K562 (cell line): Measurements from ENCODE around the gene HBG1. TPM values are rescaled to one million over a fixed set of nuclear protein-coding genes. Genes with fewer than 3 reads are reported as not detected.
A peak's percentile ranks its signal among the peaks of the same experiment; 100 is the strongest.

Experiments
- ARID1B ChIP-seq: fragments of 450-650 bp; IDR thresholded peaks from 2 replicates; pipeline ENCODE4 v1.6.1; 2016; ENCODE audit warnings: antibody characterized with exemption, mild to moderate bottlenecking, inconsistent platforms
- FOXO4 ChIP-seq: fragments of 450-650 bp; formaldehyde crosslinking; IDR thresholded peaks from 2 replicates; pipeline ENCODE4 v1.4.0; 2020; ENCODE audit warnings: mild to moderate bottlenecking, moderate library complexity
- ID3 ChIP-seq, 2 experiments: fragments of 250-450 bp in 1 of 2; fragments of 450-650 bp in 1 of 2; sonication (Bioruptor Pico) in 1 of 2; IDR thresholded peaks; 2 replicates each; pipeline versions ENCODE4 v1.6.1 to v1.8.0; 2016 to 2021; ENCODE audit warnings: mild to moderate bottlenecking in 2 of 2, moderate library complexity in 2 of 2, missing compliant biosample characterization in 1 of 2, missing genetic modification characterization in 1 of 2
- MED1 ChIP-seq: sonication (generic); formaldehyde crosslinking; IDR thresholded peaks from 2 replicates; pipeline ENCODE4 v1.8.1; 2023; ENCODE audit warnings: missing genetic modification reagents, borderline replicate concordance
- NCOR1 ChIP-seq: fragments of 450-650 bp; IDR thresholded peaks from 2 replicates; pipeline ENCODE4 v1.6.1; 2016; ENCODE audit warnings: mild to moderate bottlenecking, moderate library complexity
- POLR3A ChIP-seq: IDR thresholded peaks from 2 replicates; pipeline ENCODE4 v1.6.1; 2011; ENCODE audit warnings: borderline replicate concordance, mild to moderate bottlenecking, moderate library complexity; ENCODE audit not compliant: insufficient read length, insufficient read depth; ENCODE audit errors: extremely low read depth
- TAF9B ChIP-seq: fragments of 450-650 bp; IDR thresholded peaks from 2 replicates; pipeline ENCODE4 v1.6.1; 2018; ENCODE audit warnings: mild to moderate bottlenecking; ENCODE audit not compliant: partially characterized antibody
- ZNF740 ChIP-seq, 3 experiments: fragments of 200-800 bp in 1 of 3; sonication (Bioruptor generic) in 1 of 3; sonication (generic) in 1 of 3; formaldehyde crosslinking in 1 of 3; IDR thresholded peaks; 2 replicates each; pipeline versions ENCODE4 v1.6.1 to v1.8.0; 2016 to 2022; ENCODE audit warnings: mild to moderate bottlenecking in 2 of 3, missing compliant biosample characterization in 2 of 3, missing genetic modification characterization in 2 of 3, missing genetic modification reagents in 1 of 3
- polyA plus RNA-seq, 8 experiments: library from polyadenylated mRNA; depleted of rRNA in 4 of 8; stranded (reverse) in 5 of 8; unstranded in 3 of 8; fragments of >200 nt; fragmentation: Nextera tagmentation in 2 of 8; fragmentation: Illumina TruSeq in 1 of 8; extraction: Ambion mirVana in 2 of 8; extraction: Trizol in 1 of 8; gene quantifications; 2 replicates each; pipeline versions ENCODE4 v1.2.1 to v1.2.3, GENCODE V29; 2011 to 2014; ENCODE audit warnings: inconsistent platforms in 1 of 8, missing spikeins in 1 of 8
- total RNA-seq, 7 experiments: library from RNA; depleted of rRNA in 6 of 7; stranded (reverse); fragments of >200 nt in 6 of 7; fragmentation: Illumina TruSeq in 2 of 7; extraction: Trizol in 2 of 7; gene quantifications; 2 replicates each; pipeline versions ENCODE4 v1.2.1 to v1.2.3, GENCODE V29; 2011 to 2021; ENCODE audit warnings: low replicate concordance in 1 of 7
- TF ChIP-seq, protein P1 (sequence below): sonication (generic); formaldehyde crosslinking; IDR thresholded peaks from 2 replicates; pipeline ENCODE4 v1.8.0; 2023; ENCODE audit warnings: missing genetic modification reagents, mild to moderate bottlenecking, borderline replicate concordance
- TF ChIP-seq, protein P2 (sequence below): fragments of 450-650 bp; formaldehyde crosslinking; conservative IDR thresholded peaks from 2 replicates; pipeline ENCODE4 v1.4.0; 2022; ENCODE audit warnings: mild to moderate bottlenecking, missing genetic modification characterization
- TF ChIP-seq, protein P3 (sequence below): fragments of 450-650 bp; IDR thresholded peaks from 2 replicates; pipeline ENCODE4 v1.6.1; 2016
- TF ChIP-seq, protein P4 (sequence below): sonication (generic); formaldehyde crosslinking; IDR thresholded peaks from 2 replicates; pipeline ENCODE4 v1.8.0; 2022; ENCODE audit warnings: mild to moderate bottlenecking, missing genetic modification reagents

The HBG1 gene
- total and polyA plus RNA-seq, 9 of the 15 experiments (the other 6 are each of a cell fraction or from before 2014, with no cell fraction given), result 1,066 to 16,338 (median 4,898) TPM

DNA sequence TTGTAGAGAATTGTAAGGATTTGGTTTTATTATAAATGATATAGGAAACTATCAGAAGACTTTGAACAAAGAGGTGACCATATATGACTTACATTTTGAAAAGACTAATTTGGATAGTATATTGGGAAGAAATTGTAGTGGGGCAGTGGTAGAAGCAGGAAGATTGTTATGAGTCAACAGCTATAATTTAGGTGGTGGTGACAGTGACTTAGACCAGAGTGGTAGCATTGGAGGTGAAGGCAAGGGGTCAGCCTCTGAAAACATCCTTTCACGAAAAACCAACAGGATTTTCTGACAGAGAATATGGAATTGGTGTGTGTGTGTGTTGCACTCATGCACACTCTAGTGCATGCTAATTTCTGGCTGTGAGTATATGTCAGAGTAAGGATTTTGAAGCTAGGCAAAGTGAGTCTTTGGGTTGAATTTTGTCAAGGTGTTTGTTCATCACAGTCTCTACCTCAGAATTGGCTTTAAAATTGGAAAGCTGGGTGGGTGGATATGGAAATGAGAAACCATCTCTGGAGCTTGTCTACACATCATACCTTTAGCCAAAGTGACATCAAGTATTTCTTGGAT is 28.2 kb upstream of the HBG1 start (continued):
- TF ChIP-seq, protein P1, sequence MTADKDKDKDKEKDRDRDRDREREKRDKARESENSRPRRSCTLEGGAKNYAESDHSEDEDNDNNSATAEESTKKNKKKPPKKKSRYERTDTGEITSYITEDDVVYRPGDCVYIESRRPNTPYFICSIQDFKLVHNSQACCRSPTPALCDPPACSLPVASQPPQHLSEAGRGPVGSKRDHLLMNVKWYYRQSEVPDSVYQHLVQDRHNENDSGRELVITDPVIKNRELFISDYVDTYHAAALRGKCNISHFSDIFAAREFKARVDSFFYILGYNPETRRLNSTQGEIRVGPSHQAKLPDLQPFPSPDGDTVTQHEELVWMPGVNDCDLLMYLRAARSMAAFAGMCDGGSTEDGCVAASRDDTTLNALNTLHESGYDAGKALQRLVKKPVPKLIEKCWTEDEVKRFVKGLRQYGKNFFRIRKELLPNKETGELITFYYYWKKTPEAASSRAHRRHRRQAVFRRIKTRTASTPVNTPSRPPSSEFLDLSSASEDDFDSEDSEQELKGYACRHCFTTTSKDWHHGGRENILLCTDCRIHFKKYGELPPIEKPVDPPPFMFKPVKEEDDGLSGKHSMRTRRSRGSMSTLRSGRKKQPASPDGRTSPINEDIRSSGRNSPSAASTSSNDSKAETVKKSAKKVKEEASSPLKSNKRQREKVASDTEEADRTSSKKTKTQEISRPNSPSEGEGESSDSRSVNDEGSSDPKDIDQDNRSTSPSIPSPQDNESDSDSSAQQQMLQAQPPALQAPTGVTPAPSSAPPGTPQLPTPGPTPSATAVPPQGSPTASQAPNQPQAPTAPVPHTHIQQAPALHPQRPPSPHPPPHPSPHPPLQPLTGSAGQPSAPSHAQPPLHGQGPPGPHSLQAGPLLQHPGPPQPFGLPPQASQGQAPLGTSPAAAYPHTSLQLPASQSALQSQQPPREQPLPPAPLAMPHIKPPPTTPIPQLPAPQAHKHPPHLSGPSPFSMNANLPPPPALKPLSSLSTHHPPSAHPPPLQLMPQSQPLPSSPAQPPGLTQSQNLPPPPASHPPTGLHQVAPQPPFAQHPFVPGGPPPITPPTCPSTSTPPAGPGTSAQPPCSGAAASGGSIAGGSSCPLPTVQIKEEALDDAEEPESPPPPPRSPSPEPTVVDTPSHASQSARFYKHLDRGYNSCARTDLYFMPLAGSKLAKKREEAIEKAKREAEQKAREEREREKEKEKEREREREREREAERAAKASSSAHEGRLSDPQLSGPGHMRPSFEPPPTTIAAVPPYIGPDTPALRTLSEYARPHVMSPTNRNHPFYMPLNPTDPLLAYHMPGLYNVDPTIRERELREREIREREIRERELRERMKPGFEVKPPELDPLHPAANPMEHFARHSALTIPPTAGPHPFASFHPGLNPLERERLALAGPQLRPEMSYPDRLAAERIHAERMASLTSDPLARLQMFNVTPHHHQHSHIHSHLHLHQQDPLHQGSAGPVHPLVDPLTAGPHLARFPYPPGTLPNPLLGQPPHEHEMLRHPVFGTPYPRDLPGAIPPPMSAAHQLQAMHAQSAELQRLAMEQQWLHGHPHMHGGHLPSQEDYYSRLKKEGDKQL (CRISPR knock-in tag), result no peak
- TF ChIP-seq ZNF740 (CRISPR knock-in tag; IDR thresholded peaks at IDR 0.05) (no peak), ZNF740 (tag; IDR thresholded peaks at IDR 0.05) (no peak), ID3 (CRISPR knock-in tag; IDR thresholded peaks at IDR 0.05) (no peak), ID3 (tag; IDR thresholded peaks at IDR 0.05) (no peak), POLR3A (no peak), TAF9B (no peak), NCOR1 (0 out of 2 replicates have a peak, but pooled peaks have one; percentile 7), FOXO4 (CRISPR knock-in tag) (no peak), ARID1B (peak; percentile 66), MED1 (CRISPR knock-in tag) (no peak)
- TF ChIP-seq, protein P2, sequence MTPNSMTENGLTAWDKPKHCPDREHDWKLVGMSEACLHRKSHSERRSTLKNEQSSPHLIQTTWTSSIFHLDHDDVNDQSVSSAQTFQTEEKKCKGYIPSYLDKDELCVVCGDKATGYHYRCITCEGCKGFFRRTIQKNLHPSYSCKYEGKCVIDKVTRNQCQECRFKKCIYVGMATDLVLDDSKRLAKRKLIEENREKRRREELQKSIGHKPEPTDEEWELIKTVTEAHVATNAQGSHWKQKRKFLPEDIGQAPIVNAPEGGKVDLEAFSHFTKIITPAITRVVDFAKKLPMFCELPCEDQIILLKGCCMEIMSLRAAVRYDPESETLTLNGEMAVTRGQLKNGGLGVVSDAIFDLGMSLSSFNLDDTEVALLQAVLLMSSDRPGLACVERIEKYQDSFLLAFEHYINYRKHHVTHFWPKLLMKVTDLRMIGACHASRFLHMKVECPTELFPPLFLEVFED (CRISPR knock-in tag), result no peak
- TF ChIP-seq, protein P3, sequence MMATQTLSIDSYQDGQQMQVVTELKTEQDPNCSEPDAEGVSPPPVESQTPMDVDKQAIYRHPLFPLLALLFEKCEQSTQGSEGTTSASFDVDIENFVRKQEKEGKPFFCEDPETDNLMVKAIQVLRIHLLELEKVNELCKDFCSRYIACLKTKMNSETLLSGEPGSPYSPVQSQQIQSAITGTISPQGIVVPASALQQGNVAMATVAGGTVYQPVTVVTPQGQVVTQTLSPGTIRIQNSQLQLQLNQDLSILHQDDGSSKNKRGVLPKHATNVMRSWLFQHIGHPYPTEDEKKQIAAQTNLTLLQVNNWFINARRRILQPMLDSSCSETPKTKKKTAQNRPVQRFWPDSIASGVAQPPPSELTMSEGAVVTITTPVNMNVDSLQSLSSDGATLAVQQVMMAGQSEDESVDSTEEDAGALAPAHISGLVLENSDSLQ, result peak; percentile 81
- TF ChIP-seq, protein P4, sequence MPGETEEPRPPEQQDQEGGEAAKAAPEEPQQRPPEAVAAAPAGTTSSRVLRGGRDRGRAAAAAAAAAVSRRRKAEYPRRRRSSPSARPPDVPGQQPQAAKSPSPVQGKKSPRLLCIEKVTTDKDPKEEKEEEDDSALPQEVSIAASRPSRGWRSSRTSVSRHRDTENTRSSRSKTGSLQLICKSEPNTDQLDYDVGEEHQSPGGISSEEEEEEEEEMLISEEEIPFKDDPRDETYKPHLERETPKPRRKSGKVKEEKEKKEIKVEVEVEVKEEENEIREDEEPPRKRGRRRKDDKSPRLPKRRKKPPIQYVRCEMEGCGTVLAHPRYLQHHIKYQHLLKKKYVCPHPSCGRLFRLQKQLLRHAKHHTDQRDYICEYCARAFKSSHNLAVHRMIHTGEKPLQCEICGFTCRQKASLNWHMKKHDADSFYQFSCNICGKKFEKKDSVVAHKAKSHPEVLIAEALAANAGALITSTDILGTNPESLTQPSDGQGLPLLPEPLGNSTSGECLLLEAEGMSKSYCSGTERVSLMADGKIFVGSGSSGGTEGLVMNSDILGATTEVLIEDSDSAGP, result no peak
